Endothelial cell of umbilical vein (primary cell): ENCODE results near the gene AFAP1L2.

ENCODE experiments used
- EZH2 ChIP-seq: IDR thresholded peaks from 2 replicates; pipeline ENCODE4 v1.6.1; 2012; ENCODE audit warnings: borderline replicate concordance, low read depth, mild to moderate bottlenecking, moderate library complexity, low read length, inconsistent platforms; ENCODE audit not compliant: severe bottlenecking
- FOS ChIP-seq: IDR thresholded peaks from 2 replicates; pipeline ENCODE4 v1.6.1; 2011; ENCODE audit warnings: mild to moderate bottlenecking, low read length, moderate library complexity, borderline replicate concordance; ENCODE audit not compliant: insufficient read depth
- GATA2 ChIP-seq: IDR thresholded peaks from 2 replicates; pipeline ENCODE4 v1.7.0; 2011; ENCODE audit warnings: low read depth, mild to moderate bottlenecking, moderate library complexity, mixed read lengths, low read length; ENCODE audit not compliant: insufficient read length, insufficient read depth
- JUN ChIP-seq: IDR thresholded peaks from 2 replicates; pipeline ENCODE4 v1.6.1; 2011; ENCODE audit warnings: borderline replicate concordance, low read depth; ENCODE audit not compliant: insufficient read length, insufficient read depth
- MYC ChIP-seq: IDR thresholded peaks from one replicate; pipeline ENCODE4 v1.6.1; 2011; ENCODE audit warnings: mild to moderate bottlenecking, low read depth, low read length
- POLR2A ChIP-seq: IDR thresholded peaks from 2 replicates; pipeline ENCODE4 v1.6.1; 2012; ENCODE audit warnings: low read depth, mild to moderate bottlenecking, control low read depth, low read length
- POLR2AphosphoS5 ChIP-seq: IDR thresholded peaks from 2 replicates; pipeline ENCODE4 v1.6.1; 2012; ENCODE audit warnings: low read depth, mild to moderate bottlenecking, control low read depth, low read length, moderate library complexity; ENCODE audit not compliant: insufficient read depth
- TF ChIP-seq, protein P1 (sequence below), 2 donors: IDR thresholded peaks; 1 replicate in 1 of 2; 2 replicates in 1 of 2; pipeline ENCODE4 v1.5.1; 2011; ENCODE audit warnings: low read length in 2 of 2, mild to moderate bottlenecking in 2 of 2, moderate library complexity in 2 of 2, control low read depth in 1 of 2, inconsistent platforms in 1 of 2, low read depth in 1 of 2; ENCODE audit not compliant: insufficient read depth in 1 of 2; ENCODE audit errors: extremely low read depth in 1 of 2
- TF ChIP-seq, protein P2 (sequence below): IDR thresholded peaks from 2 replicates; pipeline ENCODE4 v1.6.1; 2011; ENCODE audit not compliant: insufficient read depth, insufficient read length

DNA sequence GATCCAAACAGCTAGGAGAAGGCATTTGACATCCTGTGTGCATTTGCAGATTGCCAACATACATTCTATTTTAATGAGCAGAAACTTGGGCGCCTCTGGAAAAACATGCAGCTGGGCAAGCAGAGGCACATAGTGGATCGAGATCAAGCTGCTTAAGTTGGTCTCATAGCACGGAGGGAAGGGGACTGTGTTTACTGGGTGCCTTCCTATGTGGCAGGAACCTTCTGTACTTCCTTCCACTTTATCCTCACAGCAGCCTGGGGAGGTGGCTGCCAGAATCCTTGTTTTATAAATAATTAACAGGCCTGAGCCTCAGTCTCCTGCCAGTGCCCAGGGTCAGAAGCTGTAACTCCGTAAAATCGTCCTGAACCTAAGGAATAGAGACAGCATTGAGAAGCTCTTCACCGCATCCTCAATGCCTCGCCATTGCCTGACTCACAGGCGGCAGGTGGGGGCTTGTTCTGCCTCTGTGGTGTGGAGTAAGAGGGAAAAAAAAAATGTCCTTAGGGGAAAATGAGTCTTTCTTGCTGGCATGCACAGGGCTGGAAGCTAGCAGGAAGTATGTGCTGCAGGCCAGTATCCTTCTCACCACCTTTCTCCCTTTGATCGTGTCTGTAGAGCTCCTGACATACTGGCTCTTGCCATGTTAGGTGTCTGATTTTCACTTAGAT lies 159.0 kb downstream of the AFAP1L2 start:
- TF ChIP-seq, protein P1, sequence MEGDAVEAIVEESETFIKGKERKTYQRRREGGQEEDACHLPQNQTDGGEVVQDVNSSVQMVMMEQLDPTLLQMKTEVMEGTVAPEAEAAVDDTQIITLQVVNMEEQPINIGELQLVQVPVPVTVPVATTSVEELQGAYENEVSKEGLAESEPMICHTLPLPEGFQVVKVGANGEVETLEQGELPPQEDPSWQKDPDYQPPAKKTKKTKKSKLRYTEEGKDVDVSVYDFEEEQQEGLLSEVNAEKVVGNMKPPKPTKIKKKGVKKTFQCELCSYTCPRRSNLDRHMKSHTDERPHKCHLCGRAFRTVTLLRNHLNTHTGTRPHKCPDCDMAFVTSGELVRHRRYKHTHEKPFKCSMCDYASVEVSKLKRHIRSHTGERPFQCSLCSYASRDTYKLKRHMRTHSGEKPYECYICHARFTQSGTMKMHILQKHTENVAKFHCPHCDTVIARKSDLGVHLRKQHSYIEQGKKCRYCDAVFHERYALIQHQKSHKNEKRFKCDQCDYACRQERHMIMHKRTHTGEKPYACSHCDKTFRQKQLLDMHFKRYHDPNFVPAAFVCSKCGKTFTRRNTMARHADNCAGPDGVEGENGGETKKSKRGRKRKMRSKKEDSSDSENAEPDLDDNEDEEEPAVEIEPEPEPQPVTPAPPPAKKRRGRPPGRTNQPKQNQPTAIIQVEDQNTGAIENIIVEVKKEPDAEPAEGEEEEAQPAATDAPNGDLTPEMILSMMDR (IDR thresholded peaks at IDR 0.05; ENCODE audit: extremely low read depth in 1 of 2, insufficient read depth in 1 of 2, low read depth in 1 of 2, low read length in 2 of 2), result no peak
- no peak for TF ChIP-seq MYC
- no peak for TF ChIP-seq JUN
- no peak for TF ChIP-seq EZH2
- no peak for TF ChIP-seq POLR2A
- no peak for TF ChIP-seq POLR2AphosphoS5
- TF ChIP-seq FOS, result no peak
- TF ChIP-seq, protein P2, sequence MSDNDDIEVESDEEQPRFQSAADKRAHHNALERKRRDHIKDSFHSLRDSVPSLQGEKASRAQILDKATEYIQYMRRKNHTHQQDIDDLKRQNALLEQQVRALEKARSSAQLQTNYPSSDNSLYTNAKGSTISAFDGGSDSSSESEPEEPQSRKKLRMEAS, result no peak
- no peak for TF ChIP-seq GATA2
